ENCODE results near the gene RNF213.

RNF213 gene

GRCh38 chr17:80292521-80292971, 31.9 kb downstream of the RNF213 start:
- Mint-ChIP-seq H3K4me1 (peaks cover 5% of the 10 kb centered on the region), H3K36me3 (ENCODE audit: low read depth) (peaks cover 37% of the 10 kb centered on the region), H3K9me3 (no peaks in the 10 kb centered on the region), H3K27ac (no peak overlapping the region), H3K4me3 (no peak overlapping the region), H3K27me3 (ENCODE audit: low read depth) (no peaks in the 10 kb centered on the region)
- TF ChIP-seq CTCF (IDR thresholded peaks at IDR 0.05; ENCODE audit: unreplicated experiment in 3 of 3), result peak in 1 of 3 experiments; percentile 14

GRCh38 chr17:80294210-80294609, 33.6 kb downstream of the RNF213 start:
- no peaks in the 10 kb centered on the region for H3K27me3 Mint-ChIP-seq (ENCODE audit: low read depth)
- no peaks in the 10 kb centered on the region for H3K9me3 Mint-ChIP-seq
- peaks cover 42% of the 10 kb centered on the region for H3K36me3 Mint-ChIP-seq (ENCODE audit: low read depth)
- no peak overlapping the region for H3K27ac Mint-ChIP-seq
- no peak overlapping the region for H3K4me3 Mint-ChIP-seq
- peaks cover 5% of the 10 kb centered on the region for H3K4me1 Mint-ChIP-seq
- no peak for TF ChIP-seq CTCF (IDR thresholded peaks at IDR 0.05; ENCODE audit: unreplicated experiment in 3 of 3)

- H3K4me1 Mint-ChIP-seq, result peaks cover under 1% of the 10 kb centered on the region
- no peak for TF ChIP-seq CTCF (IDR thresholded peaks at IDR 0.05; ENCODE audit: unreplicated experiment in 3 of 3)
- no peak overlapping the region for H3K4me3 Mint-ChIP-seq
- H3K27ac Mint-ChIP-seq, result no peak overlapping the region
- H3K36me3 Mint-ChIP-seq (ENCODE audit: low read depth), result peaks cover 42% of the 10 kb centered on the region
- H3K27me3 Mint-ChIP-seq (ENCODE audit: low read depth), result no peaks in the 10 kb centered on the region
- H3K9me3 Mint-ChIP-seq, result no peaks in the 10 kb centered on the region
These were observed 34.0 kb downstream of the RNF213 start for GRCh38 chr17:80294653-80295052.

- Mint-ChIP-seq H3K27ac (no peak overlapping the region), H3K4me3 (no peak overlapping the region), H3K9me3 (no peaks in the 10 kb centered on the region), H3K36me3 (ENCODE audit: low read depth) (peaks cover 45% of the 10 kb centered on the region), H3K4me1 (no peaks in the 10 kb centered on the region), H3K27me3 (ENCODE audit: low read depth) (no peaks in the 10 kb centered on the region)
- no peak for TF ChIP-seq CTCF (IDR thresholded peaks at IDR 0.05; ENCODE audit: unreplicated experiment in 3 of 3)
These were observed 34.5 kb downstream of the RNF213 start for GRCh38 chr17:80295146-80295545.

GRCh38 chr17:80295559-80295958, 34.9 kb downstream of the RNF213 start:
- H3K4me3 Mint-ChIP-seq, result no peak overlapping the region
- no peaks in the 10 kb centered on the region for H3K27me3 Mint-ChIP-seq (ENCODE audit: low read depth)
- no peak overlapping the region for H3K27ac Mint-ChIP-seq
- no peak for TF ChIP-seq CTCF (IDR thresholded peaks at IDR 0.05; ENCODE audit: unreplicated experiment in 3 of 3)
- H3K4me1 Mint-ChIP-seq, result no peaks in the 10 kb centered on the region
- H3K9me3 Mint-ChIP-seq, result no peaks in the 10 kb centered on the region
- peaks cover 45% of the 10 kb centered on the region for H3K36me3 Mint-ChIP-seq (ENCODE audit: low read depth)

GRCh38 chr17:80296221-80296620, 35.6 kb downstream of the RNF213 start:
- no peak for TF ChIP-seq CTCF (IDR thresholded peaks at IDR 0.05; ENCODE audit: unreplicated experiment in 3 of 3)
- Mint-ChIP-seq H3K36me3 (ENCODE audit: low read depth) (peaks cover 50% of the 10 kb centered on the region), H3K27ac (no peak overlapping the region), H3K27me3 (ENCODE audit: low read depth) (no peaks in the 10 kb centered on the region), H3K9me3 (peaks cover 6% of the 10 kb centered on the region), H3K4me3 (no peak overlapping the region), H3K4me1 (no peaks in the 10 kb centered on the region)
